K562 (cell line): ENCODE results near the gene GRB10. TPM values are rescaled to one million over a fixed set of nuclear protein-coding genes. Genes with fewer than 3 reads are reported as not detected.

Experiments
- ATAC-seq: fragments of 200-7000 bp; cut with Tn5 transposase; 3 replicates; pipeline ENCODE4 v1.9.1; 2020; ENCODE audit warnings: moderate library complexity
- BruUV-seq: library from RNA; stranded (reverse); fragments of 400-500 nt; replicated peaks from 2 replicates; lab custom pipeline; 2021; lab: Mats Ljungman, UMichigan
- CTCF ChIA-PET: fragments of 300-600 bp; formaldehyde crosslinking; extraction: SDS; loops from one replicate; lab custom pipeline; 2021; ENCODE audit warnings: low intra/inter-chr PET ratio; lab: Yijun Ruan, JAX
- POLR2A ChIA-PET: fragments of 300-600, 350-650 bp; sonication (Branson Sonifier 250); formaldehyde crosslinking; extraction: SDS; loops from one replicate; lab custom pipeline; 2021; ENCODE audit warnings: antibody characterized with exemption, inconsistent platforms; lab: Yijun Ruan, JAX
- DNase-seq, 4 experiments: peaks; one replicate each; pipeline versions ENCODE4 v3.0.0 to v3.0.0-alpha.2; 2011 to 2018; ENCODE audit warnings: low spot score in 3 of 4, mixed read lengths in 3 of 4; ENCODE audit errors: extremely low read depth in 1 of 4
- FAIRE-seq: peaks from 2 replicates; lab custom pipeline; 2011; peaks lifted over from hg19 to GRCh38; lab: Jason Lieb, UNC
- H2AFZ ChIP-seq: 2 replicates; pipeline ENCODE4 v1.6.0; 2011; ENCODE audit warnings: low read depth, low read length, control low read depth, inconsistent platforms
- H3K27ac ChIP-seq: fragments of 200-600 bp; 3 replicates; pipeline ENCODE4 v1.8.0; 2011; ENCODE audit warnings: low read depth, mild to moderate bottlenecking, control low read depth, inconsistent platforms, low read length, moderate library complexity, mixed read lengths; ENCODE audit errors: extremely low read depth
- H3K27me3 ChIP-seq, 2 experiments: fragments of 300-600 bp in 1 of 2; 2 replicates in 1 of 2; 3 replicates in 1 of 2; pipeline versions ENCODE4 v1.6.0 to v1.8.0; 2011; ENCODE audit warnings: inconsistent platforms in 2 of 2, low read length in 2 of 2, mild to moderate bottlenecking in 1 of 2, mixed read lengths in 1 of 2, moderate library complexity in 1 of 2; ENCODE audit not compliant: control insufficient read depth in 2 of 2, insufficient read depth in 2 of 2
- H3K36me3 ChIP-seq: fragments of 300-600 bp; 3 replicates; pipeline ENCODE4 v1.8.0; 2011; ENCODE audit warnings: mild to moderate bottlenecking, low read length, inconsistent platforms; ENCODE audit not compliant: control insufficient read depth, insufficient read depth
- H3K4me1 ChIP-seq, 2 experiments: fragments of 200-600 bp in 1 of 2; replicated peaks in 1 of 2; 2 replicates in 1 of 2; 3 replicates in 1 of 2; pipeline versions ENCODE4 v1.5.1 to v1.8.0; 2011; ENCODE audit warnings: inconsistent platforms in 2 of 2, low read length in 2 of 2, mild to moderate bottlenecking in 1 of 2, mixed read lengths in 1 of 2, moderate library complexity in 1 of 2; ENCODE audit not compliant: control insufficient read depth in 2 of 2, insufficient read depth in 2 of 2
- H3K4me2 ChIP-seq: 2 replicates; pipeline ENCODE4 v1.6.1; 2011; ENCODE audit warnings: low read length, control low read depth, inconsistent platforms, mixed read lengths; ENCODE audit not compliant: insufficient read depth
- H3K4me3 ChIP-seq: fragments of 200-600 bp; sonication (generic), shearing (Covaris generic); 2 replicates; pipeline ENCODE4 v1.5.1; 2016; ENCODE audit warnings: control low read depth, inconsistent platforms
- H3K79me2 ChIP-seq: fragments of 200-600 bp; 3 replicates; pipeline ENCODE4 v1.8.0; 2011; ENCODE audit warnings: low read length, inconsistent platforms; ENCODE audit not compliant: control insufficient read depth, insufficient read depth
- H3K9ac ChIP-seq, 2 experiments: 2 replicates each; pipeline versions ENCODE4 v1.6.0 to v1.6.1; 2011; ENCODE audit warnings: low read depth in 2 of 2, low read length in 2 of 2, control low read depth in 1 of 2, inconsistent platforms in 1 of 2, mild to moderate bottlenecking in 1 of 2, mixed read lengths in 1 of 2; ENCODE audit not compliant: insufficient read depth in 1 of 2
- H3K9me1 ChIP-seq: one replicate; pipeline ENCODE4 v1.6.0; 2011; ENCODE audit warnings: inconsistent platforms, mild to moderate bottlenecking, low read length, moderate library complexity; ENCODE audit not compliant: control insufficient read depth, insufficient read depth
- H3K9me3 ChIP-seq: replicated peaks from 2 replicates; pipeline ENCODE4 v1.5.1; 2011; ENCODE audit warnings: low read depth, low read length, inconsistent platforms; ENCODE audit not compliant: control insufficient read depth, insufficient read depth
- H4K20me1 ChIP-seq: replicated peaks from 2 replicates; pipeline ENCODE4 v1.6.1; 2011; ENCODE audit warnings: low read length, inconsistent platforms, mixed read lengths; ENCODE audit not compliant: control insufficient read depth, insufficient read depth
- ARID3B ChIP-seq: fragments of 250-450 bp; sonication (Bioruptor Pico); IDR thresholded peaks from 2 replicates; pipeline ENCODE4 v1.4.0; 2020; ENCODE audit warnings: borderline replicate concordance
- CAMTA2 ChIP-seq: fragments of 250-450 bp; sonication (Bioruptor Pico); conservative IDR thresholded peaks from 2 replicates; pipeline ENCODE4 v1.5.1; 2022
- CC2D1A ChIP-seq: fragments of 450-650 bp; IDR thresholded peaks from 2 replicates; pipeline ENCODE4 v1.6.1; 2017; ENCODE audit warnings: mild to moderate bottlenecking
- CHD4 ChIP-seq: fragments of 200-600 bp; sonication (generic); IDR thresholded peaks from 3 replicates; pipeline ENCODE4 v1.6.1; 2012; ENCODE audit warnings: low read depth, mild to moderate bottlenecking, mixed read lengths, low read length, inconsistent platforms; ENCODE audit not compliant: insufficient read depth, insufficient replicate concordance, poor library complexity, severe bottlenecking
- E2F4 ChIP-seq: sonication (generic); formaldehyde crosslinking; IDR thresholded peaks from 2 replicates; pipeline ENCODE4 v1.8.0; 2022; ENCODE audit warnings: mild to moderate bottlenecking, low read depth, missing genetic modification reagents
- HEY1 ChIP-seq: fragments of 250-450 bp; sonication (Bioruptor Pico); IDR thresholded peaks from 2 replicates; pipeline ENCODE4 v1.5.0; 2020; ENCODE audit warnings: mild to moderate bottlenecking, moderate library complexity, borderline replicate concordance
- HNRNPL ChIP-seq: fragments of 200-400 bp; formaldehyde crosslinking; IDR thresholded peaks from 2 replicates; pipeline ENCODE4 v1.6.1; 2017; ENCODE audit warnings: low read depth, mild to moderate bottlenecking, low read length
- RBM15 ChIP-seq: fragments of 200-400 bp; formaldehyde crosslinking; IDR thresholded peaks from 2 replicates; pipeline ENCODE4 v1.6.1; 2018; ENCODE audit warnings: mild to moderate bottlenecking, low read length, moderate library complexity; ENCODE audit not compliant: insufficient read depth
- SMARCC2 ChIP-seq: fragments of 450-650 bp; IDR thresholded peaks from 2 replicates; pipeline ENCODE4 v1.6.1; 2017; ENCODE audit warnings: antibody characterized with exemption, moderate library complexity, mild to moderate bottlenecking, low read depth
- ZNF121 ChIP-seq: sonication (generic); formaldehyde crosslinking; conservative IDR thresholded peaks from 2 replicates; pipeline ENCODE4 v1.8.0; 2022; ENCODE audit warnings: missing genetic modification reagents
- whole genome bisulfite sequencing: fragments of 100-300 bp; shearing (Covaris generic); methylation state at CpG from one replicate; pipeline ENCODE4 v1.1.6; 2016; ENCODE audit warnings: low coverage, mixed read lengths; ENCODE audit not compliant: insufficient coverage; ENCODE audit errors: missing lambda C conversion rate; 5-methylcytosine and 5-hydroxymethylcytosine counted together
- in situ Hi-C: fragments of 300-500 bp; cut with MboI; formaldehyde crosslinking; loops from 4 replicates; pipeline ENCODE4 v1.15.0; 2018; ENCODE audit warnings: inconsistent platforms, mixed read lengths
- intact Hi-C: fragments of 100-400 bp; cut with micrococcal nuclease; formaldehyde crosslinking; loops from 2 replicates; pipeline ENCODE4 v1.14.2; 2022
- polyA plus RNA-seq, 8 experiments: library from polyadenylated mRNA; depleted of rRNA in 4 of 8; stranded (reverse) in 5 of 8; unstranded in 3 of 8; fragments of >200 nt; fragmentation: Nextera tagmentation in 2 of 8; fragmentation: Illumina TruSeq in 1 of 8; extraction: Ambion mirVana in 2 of 8; extraction: Trizol in 1 of 8; gene quantifications; 2 replicates each; pipeline versions ENCODE4 v1.2.1 to v1.2.3, GENCODE V29; 2011 to 2014; ENCODE audit warnings: inconsistent platforms in 1 of 8, missing spikeins in 1 of 8
- total RNA-seq, 7 experiments: library from RNA; depleted of rRNA in 6 of 7; stranded (reverse); fragments of >200 nt in 6 of 7; fragmentation: Illumina TruSeq in 2 of 7; extraction: Trizol in 2 of 7; gene quantifications; 2 replicates each; pipeline versions ENCODE4 v1.2.1 to v1.2.3, GENCODE V29; 2011 to 2021; ENCODE audit warnings: low replicate concordance in 1 of 7

GRB10 gene
- total and polyA plus RNA-seq, 9 of the 15 experiments (the other 6 are each of a cell fraction or from before 2014, with no cell fraction given) = 8.9 to 88.5 (median 40.7) TPM

GRCh38 chr7:50682079-50682478 is 100.6 kb downstream of the GRB10 start:
- DNase-seq = no peak
- Histone ChIP-seq H3K79me2 (peaks cover 47% of the 10 kb centered on the region; the same call in 2 of the 3 replicates), H3K9me3 (no peaks in the 10 kb centered on the region), H2AFZ (no peak overlapping the region), H3K27me3 (no peaks in the 10 kb centered on the region), H3K9ac (no peak overlapping the region), H3K4me3 (no peak overlapping the region), H3K9me1 (no peaks in the 10 kb centered on the region), H3K4me2 (no peak overlapping the region), H4K20me1 (peaks cover 10% of the 10 kb centered on the region; the same call in 1 of the 2 replicates), H3K27ac (no peak overlapping the region), H3K4me1 (no peaks in the 10 kb centered on the region), H3K36me3 (peaks cover 7% of the 10 kb centered on the region; the same call in 2 of the 3 replicates)
- POLR2A ChIA-PET = no interaction called here
- no peak for ATAC-seq
- in situ Hi-C loops = no loop called here
- intact Hi-C loops = no loop called here
- no TSS peak for BruUV-seq
- FAIRE-seq = no peak
- 58% methylated on average over 4 of the region's 4 CpGs for WGBS
- CTCF ChIA-PET = no interaction called here
- TF ChIP-seq CAMTA2 = no peak
- no peak for TF ChIP-seq CC2D1A
- TF ChIP-seq CHD4 = no peak
- TF ChIP-seq RBM15 = no peak
- TF ChIP-seq ZNF121 (CRISPR knock-in tag) = no peak
- no peak for TF ChIP-seq SMARCC2
- TF ChIP-seq ARID3B = no peak
- TF ChIP-seq HNRNPL = no peak
- no peak for TF ChIP-seq E2F4 (CRISPR knock-in tag)
- no peak for TF ChIP-seq HEY1 (CRISPR knock-in tag)
